MM.1S (cell line): ENCODE results near the gene SLC6A11.

Experiments used
- DNase-seq: peaks from one replicate; pipeline ENCODE4 v3.0.0-alpha.2; 2015
- H2AFZ ChIP-seq: fragments of 300-600 bp; sonication (generic); 2 replicates; pipeline ENCODE4 v1.6.0; 2016; ENCODE audit warnings: antibody characterized with exemption, low read length
- H3F3A ChIP-seq: fragments of 300-600 bp; sonication (generic); 2 replicates; pipeline ENCODE4 v1.6.1; 2016; ENCODE audit warnings: mild to moderate bottlenecking, antibody characterized with exemption, low read length, moderate library complexity, mixed read lengths; ENCODE audit not compliant: insufficient read depth
- H3K27ac ChIP-seq: fragments of 300-600 bp; sonication (generic); 2 replicates; pipeline ENCODE4 v1.5.1; 2016; ENCODE audit warnings: mild to moderate bottlenecking, low read length
- H3K27me3 ChIP-seq: fragments of 300-600 bp; sonication (generic); replicated peaks from 2 replicates; pipeline ENCODE4 v1.6.0; 2016; ENCODE audit warnings: low read length; ENCODE audit not compliant: insufficient read depth
- H3K36me3 ChIP-seq: fragments of 300-600 bp; sonication (generic); replicated peaks from 2 replicates; pipeline ENCODE4 v1.6.1; 2016; ENCODE audit warnings: mild to moderate bottlenecking, low read length, mixed read lengths; ENCODE audit not compliant: insufficient read depth
- H3K4me1 ChIP-seq: fragments of 300-600 bp; sonication (generic); 2 replicates; pipeline ENCODE4 v1.6.1; 2016; ENCODE audit warnings: low read length, mixed read lengths
- H3K4me2 ChIP-seq: fragments of 300-600 bp; sonication (generic); 2 replicates; pipeline ENCODE4 v1.6.0; 2016; ENCODE audit warnings: low read depth, low read length
- H3K4me3 ChIP-seq: fragments of 300-600 bp; sonication (generic); 2 replicates; pipeline ENCODE4 v1.5.1; 2016; ENCODE audit warnings: low read length, mixed read lengths
- H3K79me2 ChIP-seq: fragments of 300-600 bp; sonication (generic); 2 replicates; pipeline ENCODE4 v1.6.1; 2016; ENCODE audit warnings: mixed run types, low read length, mixed read lengths
- H3K9ac ChIP-seq: fragments of 300-600 bp; sonication (generic); 2 replicates; pipeline ENCODE4 v1.6.1; 2016; ENCODE audit warnings: low read length, mixed read lengths
- H3K9me2 ChIP-seq: fragments of 300-600 bp; sonication (generic); replicated peaks from 2 replicates; pipeline ENCODE4 v1.6.1; 2016; ENCODE audit warnings: mild to moderate bottlenecking, low read length, mixed read lengths; ENCODE audit not compliant: insufficient read depth
- H3K9me3 ChIP-seq: fragments of 300-600 bp; sonication (generic); replicated peaks from 2 replicates; pipeline ENCODE4 v1.6.1; 2016; ENCODE audit warnings: mild to moderate bottlenecking, low read length, mixed read lengths; ENCODE audit not compliant: insufficient read depth
- H4K20me1 ChIP-seq: fragments of 300-600 bp; sonication (generic); 2 replicates; pipeline ENCODE4 v1.6.1; 2016; ENCODE audit warnings: mild to moderate bottlenecking, low read length, moderate library complexity, mixed read lengths; ENCODE audit not compliant: insufficient read depth
- EZH2 ChIP-seq: fragments of 300-600 bp; sonication (generic); optimal IDR thresholded peaks from 2 replicates; pipeline ENCODE3; 2017; ENCODE audit warnings: low read depth, mild to moderate bottlenecking, antibody characterized with exemption, low read length, mixed read lengths
- EZH2phosphoT487 ChIP-seq: fragments of 300-600 bp; sonication (generic); IDR thresholded peaks from 2 replicates; pipeline ENCODE4 v1.6.1; 2018; ENCODE audit warnings: antibody characterized with exemption, low read length
- TF ChIP-seq, protein P1 (sequence below): fragments of 300-600 bp; sonication (generic); IDR thresholded peaks from 2 replicates; pipeline ENCODE4 v1.5.1; 2016; ENCODE audit warnings: antibody characterized with exemption, low read length, mixed read lengths

The SLC6A11 gene

DNA sequence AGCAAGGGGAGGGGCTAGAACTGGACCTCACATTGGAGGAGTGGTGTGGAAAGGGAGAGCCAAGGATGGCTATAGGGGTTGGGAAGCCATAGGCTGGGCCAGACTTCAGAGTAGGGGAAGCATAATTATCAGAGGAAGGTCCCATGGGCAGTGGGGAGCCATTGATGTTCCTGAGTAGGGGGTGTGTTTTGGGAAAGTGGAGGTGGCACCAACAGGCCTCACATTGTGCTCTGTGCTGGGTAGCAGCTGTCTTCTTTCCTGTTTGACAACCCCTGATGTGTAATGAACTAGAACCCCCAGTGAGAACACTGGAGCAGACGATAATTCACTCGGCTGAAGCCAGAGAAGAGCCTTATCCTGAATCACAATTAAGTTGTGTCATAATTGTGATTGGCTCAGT lies 41.2 kb downstream of the SLC6A11 start:
- H3K4me2 ChIP-seq: no peak overlapping the region
- H3K9me3 ChIP-seq: no peaks in the 10 kb centered on the region
- H3F3A ChIP-seq: no peaks in the 10 kb centered on the region
- no peaks in the 10 kb centered on the region for H3K79me2 ChIP-seq
- H2AFZ ChIP-seq: no peak overlapping the region
- H3K36me3 ChIP-seq: no peaks in the 10 kb centered on the region
- no peaks in the 10 kb centered on the region for H3K9me2 ChIP-seq
- H3K9ac ChIP-seq: no peak overlapping the region
- DNase-seq: no peak
- H3K4me3 ChIP-seq: no peak overlapping the region
- H3K4me1 ChIP-seq: no peaks in the 10 kb centered on the region
- peaks cover 10% of the 10 kb centered on the region; the same call in 1 of the 2 replicates for H3K27me3 ChIP-seq
- no peak for TF ChIP-seq EZH2
- no peak for TF ChIP-seq EZH2phosphoT487
- TF ChIP-seq, protein P1, sequence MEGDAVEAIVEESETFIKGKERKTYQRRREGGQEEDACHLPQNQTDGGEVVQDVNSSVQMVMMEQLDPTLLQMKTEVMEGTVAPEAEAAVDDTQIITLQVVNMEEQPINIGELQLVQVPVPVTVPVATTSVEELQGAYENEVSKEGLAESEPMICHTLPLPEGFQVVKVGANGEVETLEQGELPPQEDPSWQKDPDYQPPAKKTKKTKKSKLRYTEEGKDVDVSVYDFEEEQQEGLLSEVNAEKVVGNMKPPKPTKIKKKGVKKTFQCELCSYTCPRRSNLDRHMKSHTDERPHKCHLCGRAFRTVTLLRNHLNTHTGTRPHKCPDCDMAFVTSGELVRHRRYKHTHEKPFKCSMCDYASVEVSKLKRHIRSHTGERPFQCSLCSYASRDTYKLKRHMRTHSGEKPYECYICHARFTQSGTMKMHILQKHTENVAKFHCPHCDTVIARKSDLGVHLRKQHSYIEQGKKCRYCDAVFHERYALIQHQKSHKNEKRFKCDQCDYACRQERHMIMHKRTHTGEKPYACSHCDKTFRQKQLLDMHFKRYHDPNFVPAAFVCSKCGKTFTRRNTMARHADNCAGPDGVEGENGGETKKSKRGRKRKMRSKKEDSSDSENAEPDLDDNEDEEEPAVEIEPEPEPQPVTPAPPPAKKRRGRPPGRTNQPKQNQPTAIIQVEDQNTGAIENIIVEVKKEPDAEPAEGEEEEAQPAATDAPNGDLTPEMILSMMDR: no peak
- H4K20me1 ChIP-seq: no peaks in the 10 kb centered on the region
- H3K27ac ChIP-seq: no peak overlapping the region

- Histone ChIP-seq H3K4me1 (no peaks in the 10 kb centered on the region), H3K4me2 (no peak overlapping the region), H3K27me3 (peaks cover 6% of the 10 kb centered on the region; the same call in 1 of the 2 replicates), H3K27ac (no peak overlapping the region), H3K79me2 (no peaks in the 10 kb centered on the region), H3K36me3 (no peaks in the 10 kb centered on the region), H3F3A (no peaks in the 10 kb centered on the region), H4K20me1 (no peaks in the 10 kb centered on the region), H3K9me3 (no peaks in the 10 kb centered on the region), H2AFZ (no peak overlapping the region), H3K9me2 (no peaks in the 10 kb centered on the region), H3K9ac (no peak overlapping the region), H3K4me3 (no peak overlapping the region)
- DNase-seq: no peak
- no peak for TF ChIP-seq EZH2phosphoT487
- TF ChIP-seq, protein P1: no peak
- TF ChIP-seq EZH2: no peak
Observed at GRCh38 chr3:10858091-10858490, 42.1 kb downstream of the SLC6A11 start.

GRCh38 chr3:10867384-10867783 lies 51.4 kb downstream of the SLC6A11 start:
- no peak overlapping the region for H3K4me3 ChIP-seq
- H2AFZ ChIP-seq: no peak overlapping the region
- no peaks in the 10 kb centered on the region for H3K9me3 ChIP-seq
- no peak overlapping the region for H3K9ac ChIP-seq
- no peaks in the 10 kb centered on the region for H3K36me3 ChIP-seq
- H3K79me2 ChIP-seq: no peaks in the 10 kb centered on the region
- no peaks in the 10 kb centered on the region for H3K9me2 ChIP-seq
- no peaks in the 10 kb centered on the region for H3F3A ChIP-seq
- H3K27ac ChIP-seq: no peak overlapping the region
- TF ChIP-seq EZH2 (no peak), EZH2phosphoT487 (no peak)
- TF ChIP-seq, protein P1: no peak
- no peaks in the 10 kb centered on the region for H4K20me1 ChIP-seq
- DNase-seq: peak; percentile 20
- H3K4me2 ChIP-seq: no peak overlapping the region
- H3K4me1 ChIP-seq: no peaks in the 10 kb centered on the region
- peaks cover 15% of the 10 kb centered on the region; the same call in 1 of the 2 replicates for H3K27me3 ChIP-seq
